CD8-positive, alpha-beta memory T cell (primary cell): ENCODE measurements around the gene CRK. TPM values are rescaled to one million over a fixed set of nuclear protein-coding genes. Genes with fewer than 3 reads are reported as not detected.
A peak's percentile ranks its signal among the peaks of the same experiment; 100 is the strongest.
"Not testable (repeated sequence)": the region's sequence is repeated elsewhere in the genome, so short reads cannot be mapped to it uniquely, and the experiment has no call there.

Experiments used
- CTCF ChIA-PET: fragments of 350-600 bp; sonication (Branson Sonifier 250); formaldehyde crosslinking; loops from one replicate; lab custom pipeline; 2021; ENCODE audit warnings: antibody characterized with exemption; lab: Charles Lee
- POLR2A ChIA-PET: fragments of 350-600 bp; sonication (Branson Sonifier 250); formaldehyde crosslinking; loops from one replicate; lab custom pipeline; 2021; ENCODE audit warnings: antibody characterized with exemption; lab: Charles Lee
- DNase-seq, 5 donors: peaks; one replicate each; pipeline versions ENCODE4 v3.0.0 to v3.0.0-alpha.2; 2020 to 2022; ENCODE audit warnings: mixed read lengths in 1 of 5
- H3K27ac ChIP-seq: one replicate; pipeline ENCODE4 v1.7.0; 2013; ENCODE audit warnings: low read depth, mild to moderate bottlenecking, low read length, moderate library complexity
- H3K27me3 ChIP-seq: 2 replicates; pipeline ENCODE4 v1.7.0; 2013; ENCODE audit warnings: low read length, mild to moderate bottlenecking; ENCODE audit not compliant: insufficient read depth, poor library complexity, severe bottlenecking
- H3K36me3 ChIP-seq: 2 replicates; pipeline ENCODE4 v1.7.0; 2013; ENCODE audit warnings: mild to moderate bottlenecking, low read length, moderate library complexity; ENCODE audit not compliant: insufficient read depth
- H3K4me1 ChIP-seq: 2 replicates; pipeline ENCODE4 v1.7.0; 2013; ENCODE audit warnings: mild to moderate bottlenecking, low read length, moderate library complexity; ENCODE audit not compliant: insufficient read depth
- H3K4me3 ChIP-seq: 2 replicates; pipeline ENCODE4 v1.7.0; 2013; ENCODE audit warnings: mild to moderate bottlenecking, low read length
- H3K9me3 ChIP-seq: 2 replicates; pipeline ENCODE4 v1.7.0; 2013; ENCODE audit warnings: mild to moderate bottlenecking, low read length
- H3K27ac Mint-ChIP-seq, 8 donors: one replicate each; pipeline ENCODE4 v1.8.0; 2020 to 2021; ENCODE audit warnings: mixed read lengths in 8 of 8, mild to moderate bottlenecking in 6 of 8, inconsistent platforms in 3 of 8, moderate library complexity in 3 of 8
- H3K27me3 Mint-ChIP-seq, 2 donors: one replicate each; pipeline ENCODE4 v1.8.0; 2020 to 2021; ENCODE audit warnings: mixed read lengths in 2 of 2, mild to moderate bottlenecking in 1 of 2, moderate library complexity in 1 of 2
- H3K36me3 Mint-ChIP-seq, 3 donors: one replicate each; pipeline ENCODE4 v1.8.0; 2020 to 2021; ENCODE audit warnings: mixed read lengths in 3 of 3, inconsistent platforms in 1 of 3, mild to moderate bottlenecking in 1 of 3
- H3K4me1 Mint-ChIP-seq, 3 donors: one replicate each; pipeline ENCODE4 v1.8.0; 2020 to 2021; ENCODE audit warnings: mixed read lengths in 3 of 3, inconsistent platforms in 1 of 3, mild to moderate bottlenecking in 1 of 3
- H3K4me3 Mint-ChIP-seq, 7 donors: one replicate each; pipeline ENCODE4 v1.8.0; 2020 to 2021; ENCODE audit warnings: mixed read lengths in 7 of 7, mild to moderate bottlenecking in 6 of 7, moderate library complexity in 4 of 7, inconsistent platforms in 2 of 7
- H3K9me3 Mint-ChIP-seq, 5 donors: one replicate each; pipeline ENCODE4 v1.8.0; 2020 to 2022; ENCODE audit warnings: mixed read lengths in 5 of 5, mild to moderate bottlenecking in 3 of 5, moderate library complexity in 2 of 5, inconsistent platforms in 1 of 5
- polyA plus RNA-seq: library from polyadenylated mRNA; unstranded; fragments of 300-500 nt; fragmentation: Illumina TruSeq; gene quantifications from one replicate; pipeline ENCODE4 v1.2.3, GENCODE V29; 2021
- total RNA-seq, 2 experiments: library from RNA; stranded (reverse); gene quantifications; one replicate each; pipeline ENCODE4 v1.2.3, GENCODE V29; 2021

The CRK gene
- total and polyA plus RNA-seq, 3 experiments from 2014 or later: 24.6 to 28.8 (median 25.3) TPM

- peaks cover 74% of the 10 kb centered on the region for H3K4me1 ChIP-seq
- H3K27me3 ChIP-seq, H3K27ac ChIP-seq, POLR2A ChIA-PET, H3K36me3 Mint-ChIP-seq, H3K27me3 Mint-ChIP-seq, H3K4me3 ChIP-seq, H3K9me3 Mint-ChIP-seq, H3K9me3 ChIP-seq, DNase-seq, H3K36me3 ChIP-seq: not testable (repeated sequence)
- Mint-ChIP-seq H3K4me1 (peaks cover 54 to 70% (median 63%) of the 10 kb centered on the region in 3 donors), H3K27ac (peak overlapping the region; percentile 17 to 79 (median 65)), H3K4me3 (peak overlapping the region in 3 of 7 donors; percentile 25 to 69 (median 42))
- CTCF ChIA-PET: interaction anchor here (1.3 to 2.5 kb wide), 2 partner anchors 22 to 129 kb away, joined by 3 to 7 read pairs; no protein-coding TSS in a partner anchor
Measured at GRCh38 chr17:1386675-1387190, 69.3 kb downstream of the CRK start.

- Mint-ChIP-seq H3K4me3 (no peak overlapping the region), H3K4me1 (peaks cover 54 to 70% (median 63%) of the 10 kb centered on the region in 3 donors), H3K36me3 (peaks cover 0 to 14% (median 0%) of the 10 kb centered on the region in 3 donors), H3K27me3 (no peaks in the 10 kb centered on the region), H3K27ac (peak overlapping the region; percentile 17 to 79 (median 65)), H3K9me3 (no peaks in the 10 kb centered on the region)
- no peak for DNase-seq
- Histone ChIP-seq H3K4me3 (no peak overlapping the region), H3K27ac (no peak overlapping the region), H3K36me3 (no peaks in the 10 kb centered on the region), H3K4me1 (peaks cover 74% of the 10 kb centered on the region), H3K27me3 (no peaks in the 10 kb centered on the region), H3K9me3 (no peaks in the 10 kb centered on the region)
- POLR2A ChIA-PET: no interaction called here
- CTCF ChIA-PET: interaction anchor here (0.6 to 2.5 kb wide), 3 partner anchors 21 to 328 kb away, joined by 3 to 7 read pairs (median 3); no protein-coding TSS in a partner anchor
Measured at GRCh38 chr17:1386265-1386664, 69.8 kb downstream of the CRK start.

GRCh38 chr17:1385861-1386260, 70.2 kb downstream of the CRK start:
- Histone ChIP-seq H3K4me1 (peaks cover 74% of the 10 kb centered on the region), H3K9me3 (no peaks in the 10 kb centered on the region), H3K4me3 (no peak overlapping the region), H3K27me3 (no peaks in the 10 kb centered on the region), H3K27ac (no peak overlapping the region), H3K36me3 (no peaks in the 10 kb centered on the region)
- Mint-ChIP-seq H3K27ac (peak overlapping the region in 6 of 8 donors; percentile 21 to 80 (median 55)), H3K9me3 (no peaks in the 10 kb centered on the region), H3K4me3 (peak overlapping the region in 1 of 7 donors; percentile 15), H3K36me3 (peaks cover 0 to 14% (median 0%) of the 10 kb centered on the region in 3 donors), H3K4me1 (peaks cover 51 to 70% (median 62%) of the 10 kb centered on the region in 3 donors), H3K27me3 (no peaks in the 10 kb centered on the region)
- ChIA-PET CTCF (interaction anchor here (0.6 to 2.5 kb wide), 2 partner anchors 21 to 328 kb away, joined by 3 to 7 read pairs; no protein-coding TSS in a partner anchor), POLR2A (no interaction called here)
- DNase-seq: no peak

- H3K27ac ChIP-seq: no peak overlapping the region
- Mint-ChIP-seq H3K9me3 (no peaks in the 10 kb centered on the region), H3K27me3 (no peaks in the 10 kb centered on the region), H3K36me3 (peaks cover 0 to 12% (median 0%) of the 10 kb centered on the region in 3 donors), H3K4me1 (peaks cover 52 to 70% (median 63%) of the 10 kb centered on the region in 3 donors), H3K4me3 (peak overlapping the region in 3 of 7 donors; percentile 29 to 43 (median 41)), H3K27ac (peak overlapping the region; percentile 10 to 80 (median 55))
- no peaks in the 10 kb centered on the region for H3K9me3 ChIP-seq
- ChIA-PET POLR2A (interaction anchor here (0.6 kb wide), 1 partner anchor 24 kb away, joined by 3 read pairs; no protein-coding TSS in a partner anchor), CTCF (interaction anchor here (2.5 kb wide), 1 partner anchor 20 kb away, joined by 7 read pairs; no protein-coding TSS in a partner anchor)
- no peak for DNase-seq
- no peaks in the 10 kb centered on the region for H3K27me3 ChIP-seq
- H3K4me1 ChIP-seq: peaks cover 74% of the 10 kb centered on the region
- no peaks in the 10 kb centered on the region for H3K36me3 ChIP-seq
- no peak overlapping the region for H3K4me3 ChIP-seq
Measured at GRCh38 chr17:1384905-1385435, 71.1 kb downstream of the CRK start.

- Mint-ChIP-seq H3K4me1 (peaks cover 65 to 77% (median 74%) of the 10 kb centered on the region in 3 donors), H3K27ac (peak overlapping the region; percentile 8 to 87 (median 78)), H3K36me3 (peaks cover 0 to 21% (median 1%) of the 10 kb centered on the region in 3 donors), H3K4me3 (peak overlapping the region in 6 of 7 donors; percentile 35 to 88 (median 62)), H3K9me3 (no peaks in the 10 kb centered on the region), H3K27me3 (peaks cover 0 to 2% of the 10 kb centered on the region in 2 donors)
- H3K36me3 ChIP-seq: no peaks in the 10 kb centered on the region
- no peak overlapping the region for H3K27ac ChIP-seq
- ChIA-PET CTCF (interaction anchor here (1.1 to 3.2 kb wide), 4 partner anchors 9 to 136 kb away, joined by 3 to 19 read pairs (median 8); partner anchors contain the start of gene INPP5K), POLR2A (interaction anchor here (1.0 kb wide), 1 partner anchor 136 kb away, joined by 4 read pairs; the partner anchor contains the start of gene INPP5K)
- H3K4me3 ChIP-seq: no peak overlapping the region
- H3K9me3 ChIP-seq: no peaks in the 10 kb centered on the region
- peaks cover 83% of the 10 kb centered on the region for H3K4me1 ChIP-seq
- H3K27me3 ChIP-seq: no peaks in the 10 kb centered on the region
- DNase-seq: peak in 1 of 5 donors; percentile 50
Measured at GRCh38 chr17:1379930-1380313, 76.1 kb downstream of the CRK start.

GRCh38 chr17:1379208-1379929, 76.7 kb downstream of the CRK start:
- H3K4me1 Mint-ChIP-seq: peaks cover 68 to 81% (median 76%) of the 10 kb centered on the region in 3 donors
- no peak overlapping the region for H3K27ac ChIP-seq
- POLR2A ChIA-PET: interaction anchor here (0.7 kb wide), 1 partner anchor 10 kb away, joined by 3 read pairs; no protein-coding TSS in a partner anchor
- peak in 1 of 5 donors; percentile 15 for DNase-seq
- no peaks in the 10 kb centered on the region for H3K9me3 Mint-ChIP-seq
- peaks cover 0 to 22% (median 2%) of the 10 kb centered on the region in 3 donors for H3K36me3 Mint-ChIP-seq
- H3K36me3 ChIP-seq: no peaks in the 10 kb centered on the region
- H3K4me3 ChIP-seq: no peak overlapping the region
- peaks cover 0 to 2% of the 10 kb centered on the region in 2 donors for H3K27me3 Mint-ChIP-seq
- CTCF ChIA-PET: interaction anchor here (1.1 to 3.2 kb wide), 5 partner anchors 9 to 137 kb away, joined by 3 to 19 read pairs (median 7); partner anchors contain the start of gene INPP5K
- H3K27ac Mint-ChIP-seq: peak overlapping the region in 7 of 8 donors; percentile 55 to 87 (median 81)
- H3K9me3 ChIP-seq: no peaks in the 10 kb centered on the region
- H3K27me3 ChIP-seq: no peaks in the 10 kb centered on the region
- peak overlapping the region in 6 of 7 donors; percentile 35 to 70 (median 58) for H3K4me3 Mint-ChIP-seq
- peaks cover 89% of the 10 kb centered on the region for H3K4me1 ChIP-seq

- H3K36me3 ChIP-seq, H3K27me3 ChIP-seq, POLR2A ChIA-PET, H3K9me3 ChIP-seq, DNase-seq, H3K9me3 Mint-ChIP-seq, H3K27me3 Mint-ChIP-seq, H3K4me3 ChIP-seq, H3K27ac ChIP-seq: not testable (repeated sequence)
- Mint-ChIP-seq H3K4me3 (peak overlapping the region in 4 of 7 donors; percentile 14 to 61 (median 29)), H3K27ac (peak overlapping the region in 6 of 8 donors; percentile 29 to 87 (median 50)), H3K4me1 (peaks cover 75 to 86% (median 83%) of the 10 kb centered on the region in 3 donors), H3K36me3 (peaks cover 0 to 27% (median 3%) of the 10 kb centered on the region in 3 donors)
- CTCF ChIA-PET: interaction anchor here (1.3 to 3.2 kb wide), 3 partner anchors 13 to 137 kb away, joined by 4 to 19 read pairs (median 9); partner anchors contain the start of gene INPP5K
- peaks cover 92% of the 10 kb centered on the region for H3K4me1 ChIP-seq
Measured at GRCh38 chr17:1378476-1378860, 77.6 kb downstream of the CRK start.
